Subcutaneous abdominal adipose tissue (tissue), 5 donors: ENCODE data around the gene SPRR2D.
"Not testable (repeated sequence)": the region's sequence is repeated elsewhere in the genome, so short reads cannot be mapped to it uniquely, and the experiment has no call there.

Experiments
- H3K27ac ChIP-seq: one replicate; pipeline ENCODE4 v1.7.0; 2013; ENCODE audit warnings: low read depth, mild to moderate bottlenecking, inconsistent platforms, low read length, moderate library complexity
- H3K27me3 ChIP-seq, 5 donors: one replicate each; pipeline ENCODE4 v1.7.0; 2013; ENCODE audit warnings: low read length in 5 of 5, inconsistent platforms in 1 of 5; ENCODE audit not compliant: control insufficient read depth in 5 of 5, insufficient read depth in 4 of 5
- H3K36me3 ChIP-seq, 5 donors: one replicate each; pipeline ENCODE4 v1.7.0; 2013; ENCODE audit warnings: low read length in 5 of 5; ENCODE audit not compliant: control insufficient read depth in 5 of 5, insufficient read depth in 5 of 5
- H3K4me1 ChIP-seq, 5 donors: one replicate each; pipeline ENCODE4 v1.7.0; 2013; ENCODE audit warnings: low read length in 5 of 5, mild to moderate bottlenecking in 3 of 5, moderate library complexity in 1 of 5; ENCODE audit not compliant: control insufficient read depth in 5 of 5, insufficient read depth in 5 of 5
- H3K4me3 ChIP-seq, 5 donors: one replicate each; pipeline ENCODE4 v1.7.0; 2013; ENCODE audit warnings: low read length in 5 of 5, low read depth in 1 of 5
- H3K9ac ChIP-seq, 5 donors: one replicate each; pipeline ENCODE4 v1.7.0; 2013; ENCODE audit warnings: low read length in 5 of 5, mild to moderate bottlenecking in 4 of 5, moderate library complexity in 3 of 5
- H3K9me3 ChIP-seq, 5 donors: one replicate each; pipeline ENCODE4 v1.7.0; 2013; ENCODE audit warnings: low read length in 5 of 5; ENCODE audit not compliant: control insufficient read depth in 5 of 5
- donor health status: healthy.
- donor health status: healthy.
- donor health status: healthy.
- donor health status: healthy.
- donor health status: healthy.

SPRR2D gene

DNA sequence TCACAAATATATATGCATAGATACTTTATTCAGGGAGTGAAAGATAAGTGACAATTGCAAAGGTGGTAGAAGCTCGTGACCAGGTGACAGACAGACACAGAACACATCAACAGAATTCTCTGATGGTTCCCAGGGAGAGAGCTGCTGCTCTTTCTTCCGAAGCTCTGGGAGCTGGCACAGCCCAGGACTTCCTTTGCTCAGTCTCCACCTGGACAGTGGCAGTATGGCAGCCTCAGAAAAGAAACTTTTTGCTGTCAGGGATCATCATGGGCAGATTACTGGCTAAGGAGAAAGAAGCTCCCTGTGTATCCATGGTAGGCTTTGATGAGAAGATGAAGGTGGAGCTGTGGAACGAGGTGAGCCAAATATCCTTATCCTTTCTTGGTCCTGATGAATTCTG is 15.2 kb upstream of the SPRR2D start:
- H3K36me3 ChIP-seq, H3K27me3 ChIP-seq, H3K4me3 ChIP-seq, H3K27ac ChIP-seq, H3K9ac ChIP-seq, H3K4me1 ChIP-seq, H3K9me3 ChIP-seq: not testable (repeated sequence)

DNA sequence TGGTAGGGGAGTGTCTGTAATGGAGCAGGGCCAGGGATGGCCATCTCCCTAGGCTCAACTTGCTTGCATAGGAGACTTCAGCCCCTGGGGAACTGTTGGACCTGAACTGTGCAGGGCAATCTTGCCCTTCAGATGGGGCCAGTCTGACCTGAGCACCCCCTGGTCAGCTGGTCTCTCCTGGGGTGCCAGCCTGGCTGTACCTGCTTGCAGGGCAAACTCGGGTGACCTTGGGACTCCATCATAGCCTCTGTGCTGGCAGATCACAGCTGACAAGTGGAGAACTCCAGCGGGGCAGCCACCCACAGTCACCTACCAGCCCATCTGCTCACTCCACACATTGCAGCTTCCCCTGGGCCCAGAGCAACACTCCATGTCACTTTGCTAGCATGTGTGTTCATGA is 8.3 kb upstream of the SPRR2D start:
- Histone ChIP-seq H3K4me3 (no peak overlapping the region), H3K27ac (no peak overlapping the region), H3K9me3 (peaks cover 0 to 4% (median 2%) of the 10 kb centered on the region in 5 donors), H3K4me1 (no peaks in the 10 kb centered on the region), H3K9ac (no peak overlapping the region), H3K27me3 (peaks cover 0 to 8% (median 6%) of the 10 kb centered on the region in 5 donors), H3K36me3 (no peaks in the 10 kb centered on the region)

DNA sequence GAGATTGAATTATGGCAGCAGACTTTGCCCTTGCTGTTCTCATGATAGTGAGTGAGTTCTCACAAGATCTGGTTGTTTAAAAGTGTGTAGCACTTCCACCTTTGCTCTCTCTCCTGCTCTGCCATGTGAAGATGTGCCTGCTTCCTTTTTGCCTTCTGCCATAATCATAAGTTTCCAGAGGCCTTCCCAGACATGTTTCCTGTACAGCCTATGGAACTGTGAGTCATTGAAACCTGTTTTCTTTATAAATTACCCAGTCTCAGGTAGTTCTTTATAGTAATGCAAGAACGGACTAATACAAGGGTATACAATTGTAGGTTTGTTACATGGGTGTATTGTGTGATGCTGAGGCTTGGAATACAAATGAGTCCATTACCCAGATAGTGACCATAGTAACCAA is 5.7 kb downstream of the SPRR2D start:
- Histone ChIP-seq H3K27ac (no peak overlapping the region), H3K4me3 (no peak overlapping the region), H3K9ac (no peak overlapping the region), H3K4me1 (no peaks in the 10 kb centered on the region), H3K9me3 (no peaks in the 10 kb centered on the region), H3K36me3 (no peaks in the 10 kb centered on the region), H3K27me3 (peaks cover 0 to 2% (median 0%) of the 10 kb centered on the region in 5 donors)

- Histone ChIP-seq H3K27me3 (peaks cover 0 to 4% (median 0%) of the 10 kb centered on the region in 5 donors), H3K27ac (no peak overlapping the region), H3K9me3 (no peaks in the 10 kb centered on the region), H3K4me1 (no peaks in the 10 kb centered on the region), H3K9ac (no peak overlapping the region), H3K4me3 (no peak overlapping the region), H3K36me3 (no peaks in the 10 kb centered on the region)
These were observed 8.1 kb downstream of the SPRR2D start for GRCh38 chr1:153032677-153033308.

DNA sequence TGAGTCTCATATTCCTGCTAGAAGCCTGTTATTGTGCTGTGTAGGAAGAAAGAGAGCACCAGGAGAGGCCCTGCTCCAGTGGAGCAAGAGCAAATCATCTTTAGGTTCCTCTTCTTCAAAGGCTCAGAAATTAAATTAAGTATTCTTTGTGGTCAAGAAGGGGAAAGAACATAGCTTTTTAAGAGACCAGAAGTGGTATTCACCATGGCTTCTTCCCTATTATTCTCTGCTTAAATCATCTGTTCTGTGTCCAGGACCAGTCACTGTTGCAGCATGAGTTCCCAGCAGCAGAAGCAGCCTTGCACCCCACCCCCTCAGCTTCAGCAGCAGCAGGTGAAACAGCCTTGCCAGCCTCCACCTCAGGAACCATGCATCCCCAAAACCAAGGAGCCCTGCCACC is 8.8 kb downstream of the SPRR2D start:
- no peak overlapping the region for H3K27ac ChIP-seq

DNA sequence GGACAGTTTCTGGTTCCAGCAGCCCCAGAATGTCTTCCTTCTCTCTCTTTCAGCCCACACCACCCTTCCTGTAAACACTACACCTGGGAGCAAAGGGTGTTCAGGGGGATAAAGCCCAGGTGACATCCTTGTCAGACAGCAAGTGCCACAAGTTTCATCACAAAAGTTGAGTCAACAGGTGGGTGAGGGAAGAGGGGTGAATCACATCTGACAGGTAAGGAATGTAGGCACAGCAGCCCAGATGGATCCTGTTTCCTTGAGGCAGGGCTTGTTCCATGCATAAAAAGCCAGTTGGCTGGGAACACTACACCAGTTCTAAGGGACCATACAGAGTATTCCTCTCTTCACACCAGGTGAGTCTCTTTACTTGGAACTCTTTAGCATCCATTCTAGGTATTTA is 10.0 kb downstream of the SPRR2D start, which contains the start of gene SPRR1B:
TSS of gene SPRR1B (plus strand) at position 309 of the 400 bp plus-strand sequence. CDS start 1,143 bp downstream, outside the sequence.
- Histone ChIP-seq H3K4me3 (no peak within 1 kb of the TSS), H3K27me3 (peaks cover 0 to 4% (median 0%) of the 10 kb centered on the region in 5 donors), H3K9me3 (no peaks in the 10 kb centered on the region), H3K4me1 (no peaks in the 10 kb centered on the region), H3K36me3 (no peaks in the 10 kb centered on the region), H3K9ac (no peak within 1 kb of the TSS), H3K27ac (no peak within 1 kb of the TSS)

More for the DNA sequence above, 8.8 kb downstream of the SPRR2D start:
- Histone ChIP-seq H3K4me1 (no peaks in the 10 kb centered on the region), H3K27me3 (peaks cover 0 to 4% (median 0%) of the 10 kb centered on the region in 5 donors), H3K9ac (no peak overlapping the region), H3K9me3 (no peaks in the 10 kb centered on the region), H3K36me3 (no peaks in the 10 kb centered on the region), H3K4me3 (no peak overlapping the region)

DNA sequence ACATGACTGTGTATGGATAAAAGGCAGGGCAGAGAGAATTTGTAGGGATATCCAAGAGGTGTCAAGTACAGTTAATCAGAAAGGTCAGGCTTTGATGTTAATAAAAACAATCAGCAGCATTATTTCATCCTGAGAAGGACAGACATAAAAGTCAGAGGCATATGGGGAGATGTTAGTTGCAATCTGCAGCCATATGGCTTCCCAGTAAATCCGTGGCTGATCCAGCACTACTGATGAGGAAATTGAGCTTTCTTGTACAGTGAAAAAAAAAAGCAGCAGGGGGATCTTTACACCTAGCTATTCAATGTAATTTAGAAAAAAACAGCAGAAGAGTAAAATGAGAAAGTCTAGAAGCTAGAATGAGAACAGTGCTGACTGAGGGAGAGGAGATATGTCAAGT is 12.2 kb downstream of the SPRR2D start:
- peaks cover 0 to 4% (median 0%) of the 10 kb centered on the region in 5 donors for H3K27me3 ChIP-seq
- no peaks in the 10 kb centered on the region for H3K36me3 ChIP-seq
- no peaks in the 10 kb centered on the region for H3K4me1 ChIP-seq
- H3K9me3 ChIP-seq = no peaks in the 10 kb centered on the region
- no peak overlapping the region for H3K27ac ChIP-seq
- no peak overlapping the region for H3K9ac ChIP-seq
- no peak overlapping the region for H3K4me3 ChIP-seq

DNA sequence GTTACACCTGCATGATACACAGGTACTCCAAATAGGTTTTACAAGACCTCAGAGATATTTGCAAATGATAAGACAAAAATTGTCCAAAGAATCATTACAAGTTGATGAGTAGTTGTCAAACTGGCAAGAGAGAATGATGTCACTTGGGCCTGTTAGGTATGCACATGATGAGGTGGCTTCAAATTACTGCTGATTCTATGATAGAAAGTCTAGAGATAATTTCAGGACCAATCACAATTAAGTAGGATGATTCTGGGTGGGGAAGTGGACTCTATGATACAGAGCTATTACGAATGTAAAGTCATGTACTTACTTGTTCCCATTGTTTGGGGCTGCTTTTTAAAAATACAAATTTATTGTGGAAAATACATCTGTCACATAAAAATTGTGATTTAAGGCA is 15.1 kb downstream of the SPRR2D start:
- Histone ChIP-seq H3K9ac (no peak overlapping the region), H3K9me3 (no peaks in the 10 kb centered on the region), H3K27me3 (peaks cover 0 to 4% (median 0%) of the 10 kb centered on the region in 5 donors), H3K4me1 (no peaks in the 10 kb centered on the region), H3K4me3 (no peak overlapping the region), H3K27ac (no peak overlapping the region), H3K36me3 (no peaks in the 10 kb centered on the region)

- Histone ChIP-seq H3K9me3 (no peaks in the 10 kb centered on the region), H3K27me3 (peaks cover 0 to 4% (median 0%) of the 10 kb centered on the region in 5 donors), H3K4me1 (no peaks in the 10 kb centered on the region), H3K27ac (no peak overlapping the region), H3K36me3 (no peaks in the 10 kb centered on the region), H3K9ac (no peak overlapping the region), H3K4me3 (no peak overlapping the region)
These were observed 16.5 kb downstream of the SPRR2D start for GRCh38 chr1:153024413-153024812.

- peaks cover 0 to 8% (median 0%) of the 10 kb centered on the region in 5 donors for H3K27me3 ChIP-seq
- H3K4me3 ChIP-seq = no peak overlapping the region
- H3K9ac ChIP-seq = no peak overlapping the region
- H3K4me1 ChIP-seq = no peaks in the 10 kb centered on the region
- no peak overlapping the region for H3K27ac ChIP-seq
- H3K9me3 ChIP-seq = peaks cover 0 to under 1% (median 0%) of the 10 kb centered on the region in 5 donors
- H3K36me3 ChIP-seq = no peaks in the 10 kb centered on the region
These were observed 17.8 kb downstream of the SPRR2D start for GRCh38 chr1:153023109-153023508.
